GM12873 (cell line): ENCODE results near the gene SMIM14.

ENCODE experiments used
- CTCF ChIP-seq: IDR thresholded peaks from 2 replicates; pipeline ENCODE4 v1.5.1; 2012; ENCODE audit warnings: low read depth, mild to moderate bottlenecking, moderate library complexity, low read length, control low read depth; ENCODE audit not compliant: insufficient read depth; ENCODE audit errors: missing control alignments

The SMIM14 gene

GRCh38 chr4:39620551-39621313 lies 17.9 kb downstream of the SMIM14 start:
- TF ChIP-seq CTCF, result no peak

GRCh38 chr4:39617534-39617933 lies 21.1 kb downstream of the SMIM14 start:
- no peak for TF ChIP-seq CTCF

- no peak for TF ChIP-seq CTCF
Observed at GRCh38 chr4:39616651-39617050, 22.0 kb downstream of the SMIM14 start.

GRCh38 chr4:39614487-39615162 lies 24.0 kb downstream of the SMIM14 start:
- TF ChIP-seq CTCF, result no peak

- TF ChIP-seq CTCF, result no peak
Observed at GRCh38 chr4:39613093-39613656, 25.5 kb downstream of the SMIM14 start.

GRCh38 chr4:39609454-39609931 lies 29.2 kb downstream of the SMIM14 start:
- no peak for TF ChIP-seq CTCF

GRCh38 chr4:39608451-39608850 lies 30.2 kb downstream of the SMIM14 start:
- TF ChIP-seq CTCF, result no peak
